OCI-LY7 (cell line): ENCODE results near the gene EXOC3L2. TPM values are rescaled to one million over a fixed set of nuclear protein-coding genes. Genes with fewer than 3 reads are reported as not detected.

Experiments
- BruUV-seq: library from RNA; stranded (reverse); fragments of 400-500 nt; replicated peaks from 2 replicates; lab custom pipeline; 2021; lab: Mats Ljungman, UMichigan
- CTCF ChIA-PET: fragments of 300-600 bp; sonication (Branson Sonifier 250); formaldehyde crosslinking; loops from one replicate; lab custom pipeline; 2022; ENCODE audit warnings: antibody characterized with exemption; ENCODE audit not compliant: unreplicated experiment; lab: Charles Lee
- POLR2A ChIA-PET: fragments of 300-600 bp; sonication (Branson Sonifier 250); formaldehyde crosslinking; loops from one replicate; lab custom pipeline; 2022; ENCODE audit warnings: antibody characterized with exemption; lab: Charles Lee
- DNase-seq: peaks from one replicate; pipeline ENCODE4 v3.0.0-alpha.2; 2015; ENCODE audit warnings: low spot score
- H2AFZ ChIP-seq: fragments of 200-600 bp; sonication (generic), shearing (Covaris generic); 2 replicates; pipeline ENCODE4 v1.6.1; 2014; ENCODE audit warnings: mild to moderate bottlenecking, antibody characterized with exemption, low read length, moderate library complexity
- H3K27ac ChIP-seq: fragments of 200-600 bp; sonication (generic); 2 replicates; pipeline ENCODE4 v1.5.1; 2014; ENCODE audit warnings: mixed run types, low read depth, mild to moderate bottlenecking, moderate library complexity, low read length, inconsistent platforms; ENCODE audit not compliant: poor library complexity, severe bottlenecking
- H3K36me3 ChIP-seq: fragments of 200-600 bp; sonication (generic); 2 replicates; pipeline ENCODE4 v1.6.1; 2014; ENCODE audit warnings: mild to moderate bottlenecking, antibody characterized with exemption, low read length, moderate library complexity, mixed read lengths; ENCODE audit not compliant: insufficient read depth
- H3K4me1 ChIP-seq: fragments of 200-600 bp; sonication (generic); 2 replicates; pipeline ENCODE4 v1.5.1; 2014; ENCODE audit warnings: mild to moderate bottlenecking, low read length; ENCODE audit not compliant: insufficient read depth, poor library complexity, severe bottlenecking
- H3K4me2 ChIP-seq: fragments of 200-600 bp; sonication (generic); 2 replicates; pipeline ENCODE4 v1.6.1; 2014; ENCODE audit warnings: mild to moderate bottlenecking, low read length
- H3K4me3 ChIP-seq: fragments of 200-600 bp; sonication (generic); 2 replicates; pipeline ENCODE4 v1.5.1; 2014; ENCODE audit warnings: mild to moderate bottlenecking, low read depth, low read length; ENCODE audit not compliant: poor library complexity, severe bottlenecking
- H3K79me2 ChIP-seq: fragments of 200-600 bp; sonication (generic); 2 replicates; pipeline ENCODE4 v1.6.1; 2016; ENCODE audit warnings: low read depth, mild to moderate bottlenecking, low read length, moderate library complexity, mixed read lengths; ENCODE audit not compliant: insufficient read depth
- H3K9me2 ChIP-seq: fragments of 200-600 bp; sonication (generic); 2 replicates; pipeline ENCODE4 v1.6.1; 2016; ENCODE audit warnings: mild to moderate bottlenecking, low read length, mixed read lengths; ENCODE audit not compliant: insufficient read depth
- H3K9me3 ChIP-seq: fragments of 200-600 bp; sonication (generic); 2 replicates; pipeline ENCODE4 v1.6.1; 2014; ENCODE audit warnings: mild to moderate bottlenecking, mixed run types, low read length, mixed read lengths
- H4K20me1 ChIP-seq: fragments of 200-600 bp; sonication (generic); 2 replicates; pipeline ENCODE4 v1.6.1; 2014; ENCODE audit warnings: mild to moderate bottlenecking, antibody characterized with exemption, low read length, moderate library complexity, mixed read lengths; ENCODE audit not compliant: insufficient read depth
- EZH2phosphoT487 ChIP-seq: fragments of 200-600 bp; sonication (generic); IDR thresholded peaks from 2 replicates; pipeline ENCODE4 v1.6.1; 2018; ENCODE audit warnings: low read depth, borderline replicate concordance, mild to moderate bottlenecking, mixed run types, antibody characterized with exemption, low read length, moderate library complexity, mixed read lengths
- intact Hi-C: fragments of 100-400 bp; cut with micrococcal nuclease; formaldehyde crosslinking; loops from one replicate; pipeline ENCODE4 v1.10.0; 2022; ENCODE audit not compliant: unreplicated experiment
- total RNA-seq, 2 experiments: library from RNA; depleted of rRNA in 1 of 2; stranded (reverse); fragments of >200 nt in 1 of 2; shearing (Covaris generic) in 1 of 2; gene quantifications; 2 replicates each; pipeline ENCODE4 v1.2.3, GENCODE V29; 2014 to 2022
- TF ChIP-seq, protein P1 (sequence below): fragments of 200-600 bp; sonication (generic); conservative IDR thresholded peaks from 2 replicates; pipeline ENCODE4 v1.5.1; 2014; ENCODE audit warnings: mild to moderate bottlenecking, antibody characterized with exemption, low read length, moderate library complexity, mixed read lengths

Gene EXOC3L2
- total RNA-seq, 2 experiments from 2014 or later, result not detected

DNA sequence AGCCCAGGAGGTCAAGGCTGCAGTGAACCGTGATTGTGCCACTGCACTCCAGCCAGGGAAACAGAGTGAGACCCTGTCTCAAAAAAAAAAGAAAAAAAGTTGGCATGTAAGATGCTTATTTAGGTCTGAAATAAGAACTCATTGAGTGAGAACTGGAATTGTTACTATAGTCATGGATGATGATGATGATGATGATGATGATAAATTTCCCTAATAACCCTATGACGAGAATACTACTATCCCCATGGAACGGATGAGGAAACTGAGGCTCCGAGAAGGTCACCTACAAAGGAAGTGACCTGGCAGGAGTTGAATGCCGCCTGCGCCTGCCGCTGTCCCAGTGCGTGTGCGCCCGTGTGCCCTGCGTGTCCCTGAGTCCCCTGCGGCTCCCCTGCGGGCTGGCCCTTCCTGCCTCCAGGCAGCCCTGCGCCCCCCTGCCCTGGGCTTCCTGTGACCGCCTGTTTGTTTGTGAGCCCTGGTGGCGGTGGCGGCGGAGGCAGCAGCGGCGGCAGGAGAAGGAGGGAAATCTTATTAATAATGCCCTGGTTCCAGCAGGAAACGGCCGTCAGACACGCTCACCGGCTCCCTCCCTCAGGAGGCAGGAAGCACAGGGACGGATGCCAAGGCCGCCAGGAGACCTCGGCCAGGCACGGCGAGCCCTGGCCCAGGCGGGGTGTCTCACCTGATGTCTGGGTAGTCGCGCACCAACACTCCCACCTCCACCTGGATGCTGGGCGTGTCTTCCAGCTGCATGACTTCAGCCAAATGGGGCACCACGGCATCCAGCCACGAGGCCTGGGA is 29.6 kb downstream of the EXOC3L2 start:
- Histone ChIP-seq H3K9me2 (no peaks in the 10 kb centered on the region), H3K4me2 (no peak overlapping the region), H3K79me2 (no peaks in the 10 kb centered on the region), H3K9me3 (no peaks in the 10 kb centered on the region), H4K20me1 (no peaks in the 10 kb centered on the region), H3K27ac (no peak overlapping the region), H3K4me3 (no peak overlapping the region), H3K36me3 (no peaks in the 10 kb centered on the region), H3K4me1 (no peaks in the 10 kb centered on the region), H2AFZ (no peak overlapping the region)
- intact Hi-C loops, result no loop called here
- BruUV-seq, result no TSS peak
- no peak for TF ChIP-seq EZH2phosphoT487
- TF ChIP-seq, protein P1, sequence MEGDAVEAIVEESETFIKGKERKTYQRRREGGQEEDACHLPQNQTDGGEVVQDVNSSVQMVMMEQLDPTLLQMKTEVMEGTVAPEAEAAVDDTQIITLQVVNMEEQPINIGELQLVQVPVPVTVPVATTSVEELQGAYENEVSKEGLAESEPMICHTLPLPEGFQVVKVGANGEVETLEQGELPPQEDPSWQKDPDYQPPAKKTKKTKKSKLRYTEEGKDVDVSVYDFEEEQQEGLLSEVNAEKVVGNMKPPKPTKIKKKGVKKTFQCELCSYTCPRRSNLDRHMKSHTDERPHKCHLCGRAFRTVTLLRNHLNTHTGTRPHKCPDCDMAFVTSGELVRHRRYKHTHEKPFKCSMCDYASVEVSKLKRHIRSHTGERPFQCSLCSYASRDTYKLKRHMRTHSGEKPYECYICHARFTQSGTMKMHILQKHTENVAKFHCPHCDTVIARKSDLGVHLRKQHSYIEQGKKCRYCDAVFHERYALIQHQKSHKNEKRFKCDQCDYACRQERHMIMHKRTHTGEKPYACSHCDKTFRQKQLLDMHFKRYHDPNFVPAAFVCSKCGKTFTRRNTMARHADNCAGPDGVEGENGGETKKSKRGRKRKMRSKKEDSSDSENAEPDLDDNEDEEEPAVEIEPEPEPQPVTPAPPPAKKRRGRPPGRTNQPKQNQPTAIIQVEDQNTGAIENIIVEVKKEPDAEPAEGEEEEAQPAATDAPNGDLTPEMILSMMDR, result no peak
- CTCF ChIA-PET, result no interaction called here
- POLR2A ChIA-PET, result no interaction called here
- no peak for DNase-seq

DNA sequence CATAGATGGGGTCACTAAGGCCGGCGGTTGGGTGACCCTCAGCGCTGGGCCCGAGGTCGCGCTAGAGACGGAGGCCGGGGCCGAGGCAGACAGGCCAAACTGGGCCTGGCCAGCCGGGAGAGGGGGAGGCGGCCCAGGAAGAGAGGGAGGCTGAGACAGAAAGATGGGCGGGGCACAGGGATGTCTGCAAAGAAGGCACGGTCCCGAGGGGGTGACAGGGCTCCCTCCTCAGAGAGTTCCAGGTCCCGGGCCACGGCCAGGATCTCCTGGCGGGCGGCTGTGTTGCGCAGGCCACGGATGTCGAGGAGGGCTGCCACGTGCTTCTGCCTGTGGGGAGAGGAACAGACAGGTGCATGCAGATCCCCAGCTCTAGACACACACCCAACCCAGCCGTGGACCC is 32.2 kb downstream of the EXOC3L2 start:
- no peak overlapping the region for H3K4me2 ChIP-seq
- H3K9me2 ChIP-seq, result no peaks in the 10 kb centered on the region
- H2AFZ ChIP-seq, result no peak overlapping the region
- H3K4me1 ChIP-seq, result no peaks in the 10 kb centered on the region
- DNase-seq, result no peak
- POLR2A ChIA-PET, result interaction anchor here (0.6 kb wide), 1 partner anchor 29 kb away, joined by 4 read pairs; no protein-coding TSS in a partner anchor
- BruUV-seq, result no TSS peak
- H3K36me3 ChIP-seq, result no peaks in the 10 kb centered on the region
- CTCF ChIA-PET, result interaction anchor here (0.7 kb wide), 1 partner anchor 130 kb away, joined by 3 read pairs; no protein-coding TSS in a partner anchor
- intact Hi-C loops, result no loop called here
- no peaks in the 10 kb centered on the region for H3K79me2 ChIP-seq
- no peaks in the 10 kb centered on the region for H3K9me3 ChIP-seq
- no peak overlapping the region for H3K27ac ChIP-seq
- no peak for TF ChIP-seq EZH2phosphoT487
- TF ChIP-seq, protein P1, result no peak
- no peak overlapping the region for H3K4me3 ChIP-seq
- no peaks in the 10 kb centered on the region for H4K20me1 ChIP-seq

DNA sequence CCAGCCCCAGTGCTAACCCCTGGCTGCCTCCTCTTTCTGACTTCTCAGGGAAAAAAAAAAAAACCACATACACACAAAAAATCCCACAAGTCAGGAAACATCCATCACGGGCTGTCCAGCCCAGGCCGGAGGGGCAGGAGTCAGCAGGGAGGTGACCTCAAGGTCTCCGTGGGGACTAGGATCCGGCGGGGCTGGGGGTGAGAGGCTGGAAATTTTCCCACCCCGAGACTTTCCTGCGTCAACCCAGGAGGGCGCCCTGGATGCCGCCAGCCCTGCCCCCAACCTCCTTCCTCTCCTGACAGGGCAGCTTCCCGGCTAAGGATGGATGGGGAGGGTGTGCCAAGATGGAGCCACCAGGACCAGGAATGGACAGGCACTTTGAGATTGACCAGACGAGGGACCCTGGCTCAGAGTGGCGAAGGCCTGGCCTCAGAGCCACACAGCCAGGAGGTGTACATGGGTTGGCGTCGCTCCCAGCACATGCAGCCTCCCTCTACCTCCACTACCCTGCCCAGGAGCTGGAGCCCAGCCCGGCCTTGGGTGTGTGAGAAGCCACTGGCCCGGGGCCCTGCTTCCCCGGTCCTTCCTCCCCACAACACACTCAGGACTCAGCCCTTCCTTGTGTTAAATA is 33.3 kb downstream of the EXOC3L2 start:
- no peaks in the 10 kb centered on the region for H3K4me1 ChIP-seq
- intact Hi-C loops, result no loop called here
- H2AFZ ChIP-seq, result no peak overlapping the region
- DNase-seq, result no peak
- H3K9me3 ChIP-seq, result no peaks in the 10 kb centered on the region
- no peaks in the 10 kb centered on the region for H3K9me2 ChIP-seq
- no peaks in the 10 kb centered on the region for H3K79me2 ChIP-seq
- no TSS peak for BruUV-seq
- no peak overlapping the region for H3K4me3 ChIP-seq
- H4K20me1 ChIP-seq, result no peaks in the 10 kb centered on the region
- no peak overlapping the region for H3K27ac ChIP-seq
- ChIA-PET POLR2A (no interaction called here), CTCF (no interaction called here)
- H3K36me3 ChIP-seq, result no peaks in the 10 kb centered on the region
- no peak overlapping the region for H3K4me2 ChIP-seq
- TF ChIP-seq EZH2phosphoT487, result no peak
- TF ChIP-seq, protein P1, result no peak
